HG02642 (cell line): ENCODE data around the gene HEXIM2.
"Not testable (repeated sequence)": the region's sequence is repeated elsewhere in the genome, so short reads cannot be mapped to it uniquely, and the experiment has no call there.

Experiments
- ATAC-seq: cut with Tn5 transposase; IDR thresholded peaks from one replicate; pipeline ENCODE4 v1.9.1; 2021; ENCODE audit warnings: mild to moderate bottlenecking; ENCODE audit not compliant: unreplicated experiment, poor library complexity

HEXIM2 gene

GRCh38 chr17:45201457-45201856, 39.8 kb downstream of the HEXIM2 start:
- no peak for ATAC-seq

- ATAC-seq: not testable (repeated sequence)
Observed at GRCh38 chr17:45201880-45202279, 40.2 kb downstream of the HEXIM2 start.

GRCh38 chr17:45218895-45219661, 57.4 kb downstream of the HEXIM2 start:
- ATAC-seq: no peak
